B cell (primary cell): ENCODE measurements around the gene TXNDC17. TPM values are rescaled to one million over a fixed set of nuclear protein-coding genes. Genes with fewer than 3 reads are reported as not detected.

Source experiments
- ATAC-seq: fragments of 200-7000 bp; cut with Tn5 transposase; one replicate; pipeline ENCODE4 v1.10.0; 2021; ENCODE audit warnings: low read depth, mild to moderate bottlenecking, moderate number of reproducible peaks, moderate library complexity
- CTCF ChIA-PET: fragments of 350-600 bp; sonication (Branson Sonifier 250); formaldehyde crosslinking; loops from one replicate; lab custom pipeline; 2021; ENCODE audit warnings: antibody characterized with exemption, inconsistent platforms; lab: Charles Lee
- POLR2A ChIA-PET: fragments of 350-600 bp; sonication (Branson Sonifier 250); formaldehyde crosslinking; loops from one replicate; lab custom pipeline; 2021; ENCODE audit warnings: antibody characterized with exemption; lab: Charles Lee
- DNase-seq: peaks from one replicate; pipeline ENCODE4 v3.0.0; 2013
- H2AFZ ChIP-seq: 2 replicates; pipeline ENCODE4 v1.6.1; 2012; ENCODE audit warnings: mild to moderate bottlenecking, low read depth, low read length; ENCODE audit not compliant: insufficient read depth, poor library complexity, severe bottlenecking
- H3K27ac ChIP-seq, 2 donors: 1 replicate in 1 of 2; 2 replicates in 1 of 2; pipeline ENCODE4 v1.5.1; 2012 to 2013; ENCODE audit warnings: low read length in 2 of 2, mild to moderate bottlenecking in 2 of 2, moderate library complexity in 1 of 2
- H3K27me3 ChIP-seq, 4 experiments: fragments of 200-600 bp in 1 of 4; sonication (generic) in 1 of 4; replicated peaks in 1 of 4; 1 replicate in 2 of 4; 2 replicates in 2 of 4; pipeline versions ENCODE4 v1.6.1 to v1.7.0; 2013 to 2016; ENCODE audit warnings: low read length in 3 of 4, mild to moderate bottlenecking in 2 of 4, mixed read lengths in 1 of 4, moderate library complexity in 1 of 4; ENCODE audit not compliant: insufficient read depth in 4 of 4, control insufficient read depth in 3 of 4; ENCODE audit errors: control extremely low read depth in 1 of 4
- H3K36me3 ChIP-seq, 2 experiments: replicated peaks in 1 of 2; 1 replicate in 1 of 2; 2 replicates in 1 of 2; pipeline versions ENCODE4 v1.6.1 to v1.7.1; 2013; ENCODE audit warnings: low read length in 1 of 2; ENCODE audit not compliant: insufficient read depth in 2 of 2, control insufficient read depth in 1 of 2; ENCODE audit errors: control extremely low read depth in 1 of 2, extremely low read depth in 1 of 2
- H3K4me1 ChIP-seq, 2 donors: fragments of 200-600 bp in 1 of 2; sonication (generic) in 1 of 2; 1 replicate in 1 of 2; 2 replicates in 1 of 2; pipeline versions ENCODE4 v1.5.1 to v1.6.1; 2013 to 2017; ENCODE audit warnings: low read length in 2 of 2; ENCODE audit not compliant: control insufficient read depth in 2 of 2, insufficient read depth in 2 of 2
- H3K4me2 ChIP-seq: replicated peaks from 2 replicates; pipeline ENCODE3; 2012; ENCODE audit warnings: mild to moderate bottlenecking, low read depth, low read length; ENCODE audit not compliant: poor library complexity, severe bottlenecking
- H3K4me3 ChIP-seq, 5 experiments: fragments of 200-600 bp in 1 of 5; sonication (generic) in 1 of 5; 1 replicate in 3 of 5; 2 replicates in 2 of 5; pipeline versions ENCODE4 v1.5.1 to v1.7.0; 2011 to 2016; ENCODE audit warnings: low read length in 4 of 5, mild to moderate bottlenecking in 4 of 5, low read depth in 2 of 5, control low read depth in 1 of 5, moderate library complexity in 1 of 5; ENCODE audit not compliant: insufficient read depth in 1 of 5; ENCODE audit errors: control extremely low read depth in 1 of 5, extremely low read depth in 1 of 5
- H3K79me2 ChIP-seq: fragments of 200-600 bp; sonication (generic); one replicate; pipeline ENCODE4 v1.6.0; 2016; ENCODE audit warnings: low read length; ENCODE audit not compliant: control insufficient read depth, insufficient read depth
- H3K9ac ChIP-seq: fragments of 200-600 bp; sonication (generic); 2 replicates; pipeline ENCODE4 v1.6.1; 2017; ENCODE audit warnings: mild to moderate bottlenecking, low read length, moderate library complexity
- H3K9me3 ChIP-seq, 3 donors: one replicate each; pipeline versions ENCODE4 v1.6.1 to v1.7.1; 2013; ENCODE audit warnings: low read length in 2 of 3; ENCODE audit not compliant: control insufficient read depth in 2 of 3, insufficient read depth in 1 of 3; ENCODE audit errors: control extremely low read depth in 1 of 3
- H4K20me1 ChIP-seq: 2 replicates; pipeline ENCODE4 v1.6.0; 2012; ENCODE audit warnings: mild to moderate bottlenecking, low read length; ENCODE audit not compliant: insufficient read depth, control insufficient read depth, poor library complexity, severe bottlenecking
- H3K27ac Mint-ChIP-seq: one replicate; pipeline ENCODE4 v1.8.0; 2021; ENCODE audit warnings: mixed read lengths
- H3K27me3 Mint-ChIP-seq: one replicate; pipeline ENCODE4 v1.8.0; 2021; ENCODE audit warnings: mixed read lengths
- H3K4me1 Mint-ChIP-seq: one replicate; pipeline ENCODE4 v1.8.0; 2021; ENCODE audit warnings: mixed read lengths
- H3K4me3 Mint-ChIP-seq: one replicate; pipeline ENCODE4 v1.8.0; 2021; ENCODE audit warnings: mixed read lengths
- H3K9me3 Mint-ChIP-seq: one replicate; pipeline ENCODE4 v1.8.0; 2022; ENCODE audit warnings: mixed read lengths; ENCODE audit not compliant: insufficient read depth
- EZH2 ChIP-seq: IDR thresholded peaks from 2 replicates; pipeline ENCODE4 v1.6.1; 2012; ENCODE audit warnings: borderline replicate concordance, low read depth, mild to moderate bottlenecking, moderate library complexity, low read length; ENCODE audit not compliant: insufficient read depth, poor library complexity, severe bottlenecking
- WGBS: methylation state at CpG from one replicate; pipeline ENCODE4 v1.1.5; 2013; ENCODE audit warnings: missing lambda C conversion rate; ENCODE audit not compliant: insufficient coverage; 5-methylcytosine and 5-hydroxymethylcytosine counted together
- intact Hi-C: fragments of 100-400 bp; cut with micrococcal nuclease; formaldehyde crosslinking; loops from one replicate; pipeline ENCODE4 v1.10.0; 2022
- polyA plus RNA-seq: library from polyadenylated mRNA; depleted of rRNA; stranded (reverse); fragments of >200 nt; gene quantifications from 2 replicates; pipeline ENCODE4 v1.2.3, GENCODE V29; 2012
- total RNA-seq, 2 donors: library from RNA; stranded (reverse); fragments of 120-200 nt in 1 of 2; gene quantifications; 1 replicate in 1 of 2; 2 replicates in 1 of 2; pipeline versions ENCODE4 v1.2.3 to v1.2.4, GENCODE V29; 2013 to 2022
- TF ChIP-seq, protein P1 (sequence below): fragments of 200-600 bp; IDR thresholded peaks from one replicate; pipeline ENCODE4 v1.8.0; 2022; ENCODE audit warnings: antibody characterized with exemption, mild to moderate bottlenecking

The TXNDC17 gene
- total and polyA plus RNA-seq, 2 donors (not counting 1 experiment from before 2014, with no cell fraction given) = 19.5 to 33.7 TPM

DNA sequence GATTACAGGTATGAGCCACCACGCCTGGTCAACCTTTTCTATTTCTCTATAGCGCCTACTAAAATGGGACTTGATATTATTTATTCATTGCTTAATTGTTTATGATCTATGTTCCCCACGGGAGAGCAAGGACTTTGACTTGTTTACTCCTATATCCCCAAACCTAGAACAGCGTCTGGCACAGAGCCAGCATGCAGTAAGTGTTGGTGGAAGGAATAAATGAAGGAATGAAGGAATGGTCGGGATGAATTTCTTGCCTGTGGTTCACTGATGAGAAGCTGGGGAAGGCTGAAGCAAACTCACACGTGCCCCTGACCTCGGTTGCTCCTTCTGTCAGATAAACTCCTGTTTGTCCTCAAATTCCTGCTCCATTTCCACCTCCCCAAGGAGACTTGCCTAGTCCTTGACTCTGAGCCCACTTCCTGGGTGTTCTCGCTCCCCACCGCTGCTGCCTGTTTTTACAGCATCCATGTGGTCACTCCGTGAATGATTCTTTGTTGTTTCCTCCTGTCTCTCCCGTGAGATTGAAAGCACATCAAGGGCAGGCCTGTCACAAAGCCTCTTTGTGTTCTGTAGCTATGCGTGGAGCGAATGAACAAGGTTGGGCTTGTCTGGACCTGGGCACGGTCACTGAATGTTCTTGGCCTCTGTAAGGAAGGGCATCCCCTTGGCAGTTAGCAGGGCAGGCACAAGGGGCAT, 28.0 kb downstream of the TXNDC17 start:
- Histone ChIP-seq H3K9ac (no peak overlapping the region), H3K79me2 (peaks cover 32% of the 10 kb centered on the region), H3K4me3 (no peak overlapping the region), H3K9me3 (no peaks in the 10 kb centered on the region), H3K36me3 (peaks cover 0 to 21% of the 10 kb centered on the region in 2 experiments), H3K4me2 (no peak overlapping the region), H3K27ac (no peak overlapping the region), H3K27me3 (no peaks in the 10 kb centered on the region), H3K4me1 (peaks cover 0 to 12% of the 10 kb centered on the region in 2 donors), H4K20me1 (peaks cover 23% of the 10 kb centered on the region), H2AFZ (no peak overlapping the region)
- Mint-ChIP-seq H3K27ac (no peak overlapping the region), H3K4me3 (no peak overlapping the region), H3K9me3 (no peaks in the 10 kb centered on the region), H3K27me3 (no peaks in the 10 kb centered on the region), H3K4me1 (peaks cover 18% of the 10 kb centered on the region)
- DNase-seq (no peak), ATAC-seq (no peak)
- CTCF ChIA-PET = interaction anchor here (1.7 kb wide), 1 partner anchor 8 kb away, joined by 7 read pairs; no protein-coding TSS in a partner anchor
- 95% methylated on average over 9 of the region's 14 CpGs for WGBS
- TF ChIP-seq EZH2 = no peak
- POLR2A ChIA-PET = no interaction called here
- intact Hi-C loops = no loop called here

DNA sequence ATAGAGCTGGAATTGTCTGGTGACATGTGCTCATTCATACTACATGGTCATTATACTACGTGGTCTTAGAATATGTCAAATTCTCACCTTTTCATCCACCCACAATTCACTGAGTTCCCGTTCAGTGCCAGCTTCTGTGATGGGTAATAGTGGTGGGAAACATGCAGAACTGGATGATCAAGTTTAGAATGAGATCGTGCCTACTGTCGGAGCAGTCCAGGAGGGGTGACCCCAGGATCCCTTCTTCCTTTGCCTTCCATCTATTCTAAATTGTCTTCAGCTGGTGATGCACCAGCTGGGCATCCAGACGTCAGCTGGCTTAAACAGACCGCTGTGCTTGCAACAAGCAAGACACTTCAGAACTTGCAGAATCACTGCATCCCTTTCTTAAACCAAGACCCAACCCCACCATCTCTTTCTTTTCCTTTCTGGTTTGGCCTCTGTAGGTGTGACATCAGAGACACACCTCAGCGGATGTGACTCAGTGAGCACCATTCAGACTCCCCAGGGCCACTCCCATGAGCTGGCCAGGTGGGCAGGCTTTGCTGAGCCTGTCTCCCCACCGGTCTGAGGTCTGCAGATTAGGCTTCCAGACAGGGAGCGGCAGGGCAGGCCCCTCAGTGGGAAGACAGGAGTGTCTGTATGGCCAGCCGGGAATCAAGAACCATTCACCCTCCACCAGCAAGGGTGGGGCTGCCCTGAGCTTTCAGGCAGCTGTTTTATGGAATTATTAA, 28.8 kb downstream of the TXNDC17 start:
- no peak for ATAC-seq
- Histone ChIP-seq H3K4me2 (no peak overlapping the region), H3K4me3 (no peak overlapping the region), H2AFZ (no peak overlapping the region), H4K20me1 (peaks cover 23% of the 10 kb centered on the region), H3K9me3 (no peaks in the 10 kb centered on the region), H3K4me1 (peaks cover 0 to 12% of the 10 kb centered on the region in 2 donors), H3K27ac (no peak overlapping the region), H3K27me3 (no peaks in the 10 kb centered on the region), H3K9ac (no peak overlapping the region), H3K36me3 (peaks cover 0 to 17% of the 10 kb centered on the region in 2 experiments), H3K79me2 (peaks cover 32% of the 10 kb centered on the region)
- Mint-ChIP-seq H3K4me3 (no peak overlapping the region), H3K27me3 (no peaks in the 10 kb centered on the region), H3K4me1 (peaks cover 16% of the 10 kb centered on the region), H3K9me3 (no peaks in the 10 kb centered on the region), H3K27ac (no peak overlapping the region)
- intact Hi-C loops = no loop called here
- ChIA-PET CTCF (interaction anchor here (1.7 kb wide), 1 partner anchor 9 kb away, joined by 7 read pairs; no protein-coding TSS in a partner anchor), POLR2A (no interaction called here)
- TF ChIP-seq, protein P1, sequence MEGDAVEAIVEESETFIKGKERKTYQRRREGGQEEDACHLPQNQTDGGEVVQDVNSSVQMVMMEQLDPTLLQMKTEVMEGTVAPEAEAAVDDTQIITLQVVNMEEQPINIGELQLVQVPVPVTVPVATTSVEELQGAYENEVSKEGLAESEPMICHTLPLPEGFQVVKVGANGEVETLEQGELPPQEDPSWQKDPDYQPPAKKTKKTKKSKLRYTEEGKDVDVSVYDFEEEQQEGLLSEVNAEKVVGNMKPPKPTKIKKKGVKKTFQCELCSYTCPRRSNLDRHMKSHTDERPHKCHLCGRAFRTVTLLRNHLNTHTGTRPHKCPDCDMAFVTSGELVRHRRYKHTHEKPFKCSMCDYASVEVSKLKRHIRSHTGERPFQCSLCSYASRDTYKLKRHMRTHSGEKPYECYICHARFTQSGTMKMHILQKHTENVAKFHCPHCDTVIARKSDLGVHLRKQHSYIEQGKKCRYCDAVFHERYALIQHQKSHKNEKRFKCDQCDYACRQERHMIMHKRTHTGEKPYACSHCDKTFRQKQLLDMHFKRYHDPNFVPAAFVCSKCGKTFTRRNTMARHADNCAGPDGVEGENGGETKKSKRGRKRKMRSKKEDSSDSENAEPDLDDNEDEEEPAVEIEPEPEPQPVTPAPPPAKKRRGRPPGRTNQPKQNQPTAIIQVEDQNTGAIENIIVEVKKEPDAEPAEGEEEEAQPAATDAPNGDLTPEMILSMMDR = no peak
- no peak for TF ChIP-seq EZH2
- 96% methylated on average over 6 of the region's 10 CpGs for WGBS
- no peak for DNase-seq
